ENCODE measurements around the gene C22orf31.
"Not testable (repeated sequence)": the region's sequence is repeated elsewhere in the genome, so short reads cannot be mapped to it uniquely, and the experiment has no call there.

The C22orf31 gene
- total RNA-seq = 0 reads per million in 2 donors

GRCh38 chr22:29061773-29062172 lies at the start of gene C22orf31:
Gene C22orf31 (minus strand): TSS chr22:29061831. CDS start chr22:29061792, 39 bp downstream.
- no peak for DNase-seq

- no peak for DNase-seq
These were observed 49.3 kb upstream of the C22orf31 start for GRCh38 chr22:29110946-29111345.

GRCh38 chr22:29109822-29110221 lies 48.2 kb upstream of the C22orf31 start:
- DNase-seq = no peak

GRCh38 chr22:29108137-29108536 lies 46.5 kb upstream of the C22orf31 start:
- no peak for DNase-seq

- DNase-seq = no peak
These were observed 45.2 kb upstream of the C22orf31 start for GRCh38 chr22:29106839-29107238.

- DNase-seq = no peak
These were observed 43.8 kb upstream of the C22orf31 start for GRCh38 chr22:29105468-29105867.

- no peak for DNase-seq
These were observed 41.5 kb upstream of the C22orf31 start for GRCh38 chr22:29103121-29103520.

- no peak for DNase-seq
These were observed 40.7 kb upstream of the C22orf31 start for GRCh38 chr22:29102300-29102699.

- DNase-seq = no peak
These were observed 36.7 kb upstream of the C22orf31 start for GRCh38 chr22:29098296-29098695.

GRCh38 chr22:29096736-29097669 lies 35.4 kb upstream of the C22orf31 start:
- DNase-seq = no peak

GRCh38 chr22:29095459-29095858 lies 33.8 kb upstream of the C22orf31 start:
- DNase-seq = no peak

- no peak for DNase-seq
These were observed 32.1 kb upstream of the C22orf31 start for GRCh38 chr22:29093501-29094300.

- DNase-seq = no peak
These were observed 31.4 kb upstream of the C22orf31 start for GRCh38 chr22:29093030-29093429.

GRCh38 chr22:29092243-29092642 lies 30.6 kb upstream of the C22orf31 start:
- no peak for DNase-seq

- no peak for DNase-seq
These were observed 28.4 kb upstream of the C22orf31 start for GRCh38 chr22:29090039-29090438.

- no peak for DNase-seq
These were observed 27.9 kb upstream of the C22orf31 start for GRCh38 chr22:29089507-29089906.

GRCh38 chr22:29088809-29089208 lies 27.2 kb upstream of the C22orf31 start:
- DNase-seq = no peak

GRCh38 chr22:29087012-29087411 lies 25.4 kb upstream of the C22orf31 start:
- DNase-seq = no peak

GRCh38 chr22:29083933-29084591 lies 22.4 kb upstream of the C22orf31 start:
- DNase-seq = no peak

GRCh38 chr22:29083576-29083932 lies 21.9 kb upstream of the C22orf31 start:
- DNase-seq = not testable (repeated sequence)

- no peak for DNase-seq
These were observed 21.4 kb upstream of the C22orf31 start for GRCh38 chr22:29082826-29083545.

GRCh38 chr22:29081517-29082236 lies 20.0 kb upstream of the C22orf31 start:
- DNase-seq = no peak
